ENCODE results near the gene REV1.
"Not testable (repeated sequence)": the region's sequence is repeated elsewhere in the genome, so short reads cannot be mapped to it uniquely, and the experiment has no call there.

REV1 gene

GRCh38 chr2:99487906-99488305 is 1.9 kb downstream of the REV1 start:
- in situ Hi-C loops (cut with MboI; ENCODE audit: low sequenced_read_pairs) = no loop called here

- in situ Hi-C loops (cut with MboI; ENCODE audit: low sequenced_read_pairs) = no loop called here
These were observed 4.0 kb downstream of the REV1 start for GRCh38 chr2:99485824-99486223.

GRCh38 chr2:99485411-99485810 is 4.4 kb downstream of the REV1 start:
- in situ Hi-C loops (cut with MboI; ENCODE audit: low sequenced_read_pairs) = no loop called here

DNA sequence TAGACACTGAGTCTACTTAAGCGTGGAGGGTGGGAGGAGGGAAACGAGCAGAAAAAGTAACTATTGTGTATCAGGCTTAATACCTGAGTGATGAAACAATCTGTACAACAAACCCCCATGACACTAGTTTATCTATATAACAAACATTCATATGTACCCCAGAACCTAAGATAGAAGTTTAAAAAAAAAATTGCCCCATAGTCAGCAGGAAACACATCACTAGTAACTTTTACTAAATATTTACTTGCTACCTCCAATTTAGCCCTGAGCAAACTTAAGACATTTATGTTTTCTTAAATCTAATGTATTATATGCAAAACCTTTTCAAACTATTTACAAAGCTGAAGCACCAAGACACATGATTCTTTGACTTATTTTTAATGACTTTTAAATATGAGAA is 5.6 kb downstream of the REV1 start:
- in situ Hi-C loops (cut with MboI; ENCODE audit: low sequenced_read_pairs) = no loop called here

DNA sequence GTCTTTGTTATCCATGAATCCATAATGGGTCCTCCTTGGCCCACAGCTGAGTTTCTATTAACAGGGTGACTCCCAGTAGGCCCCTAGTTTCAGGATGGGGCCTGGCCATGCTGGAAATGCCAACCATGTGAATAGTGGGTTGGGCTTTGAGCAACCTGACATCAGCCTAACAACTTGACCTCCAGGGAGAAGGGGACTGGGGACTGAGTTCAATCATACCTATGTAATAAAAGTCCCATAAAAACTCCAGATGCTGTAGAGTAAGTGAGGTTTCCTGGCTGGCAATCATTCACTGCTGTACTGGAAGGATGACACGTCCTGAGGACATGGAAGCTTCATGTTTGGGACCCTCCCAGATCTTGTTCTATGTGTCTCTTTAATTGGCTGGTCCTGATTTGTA is 7.9 kb downstream of the REV1 start:
- in situ Hi-C loops (cut with MboI; ENCODE audit: low sequenced_read_pairs) = no loop called here

DNA sequence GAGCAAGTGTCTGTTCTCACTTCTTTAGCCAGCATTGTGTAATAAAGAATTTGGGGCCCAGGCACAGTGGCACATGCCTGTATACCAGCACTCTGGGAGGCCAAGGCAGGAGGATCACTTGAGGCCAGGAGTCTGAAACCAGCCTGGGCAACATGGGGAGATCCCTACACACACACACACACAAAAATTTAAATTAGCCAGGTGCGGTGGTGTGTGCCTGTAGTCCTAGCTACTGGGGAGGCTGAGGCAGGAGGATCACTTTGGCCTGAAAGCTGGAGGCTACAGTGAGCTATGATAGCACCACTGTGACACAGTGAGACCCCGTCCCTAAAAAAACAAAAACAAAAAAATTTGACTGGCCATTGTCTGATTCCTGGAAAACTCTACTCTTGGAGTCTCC is 8.3 kb downstream of the REV1 start:
- in situ Hi-C loops (cut with MboI; ENCODE audit: low sequenced_read_pairs) = no loop called here

DNA sequence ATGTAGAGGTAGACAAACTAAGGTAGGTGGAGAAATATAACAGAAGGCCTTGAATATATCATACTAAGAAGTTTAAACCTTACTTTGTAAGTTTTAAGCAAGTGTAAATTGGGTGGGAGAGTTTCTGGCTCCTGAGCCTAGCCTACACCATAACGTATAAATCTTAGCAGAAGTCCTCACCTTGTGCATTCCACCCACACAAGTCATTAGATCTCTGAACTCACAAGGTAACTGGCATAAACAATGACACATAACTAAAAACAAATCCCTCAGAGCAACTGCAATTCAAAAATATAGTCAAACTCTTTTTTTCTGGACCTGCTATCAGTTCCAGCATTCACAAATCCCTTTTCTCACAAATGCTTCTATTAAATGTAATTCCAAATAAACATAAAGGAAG is 9.4 kb downstream of the REV1 start:
- in situ Hi-C loops (cut with MboI; ENCODE audit: low sequenced_read_pairs) = no loop called here

DNA sequence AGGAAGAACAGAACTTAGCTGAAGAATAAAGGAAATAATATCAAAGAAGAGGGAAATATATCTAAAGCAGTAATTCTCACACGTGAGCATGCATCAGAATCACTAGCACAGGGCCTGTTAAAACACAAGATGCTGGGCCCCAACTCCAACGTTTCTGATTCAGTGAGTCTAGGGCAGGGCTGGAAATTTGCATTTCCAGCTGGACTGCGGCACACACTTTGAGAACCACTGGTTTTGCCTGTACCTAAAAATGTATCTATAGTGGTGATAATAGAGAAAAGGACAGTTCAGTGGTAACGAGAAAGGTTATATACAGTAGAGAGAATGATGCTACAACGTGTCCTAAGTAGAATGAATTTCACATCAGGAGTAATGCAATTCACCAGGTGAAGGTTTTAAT is 11.2 kb downstream of the REV1 start:
- in situ Hi-C loops (cut with MboI; ENCODE audit: low sequenced_read_pairs) = no loop called here

DNA sequence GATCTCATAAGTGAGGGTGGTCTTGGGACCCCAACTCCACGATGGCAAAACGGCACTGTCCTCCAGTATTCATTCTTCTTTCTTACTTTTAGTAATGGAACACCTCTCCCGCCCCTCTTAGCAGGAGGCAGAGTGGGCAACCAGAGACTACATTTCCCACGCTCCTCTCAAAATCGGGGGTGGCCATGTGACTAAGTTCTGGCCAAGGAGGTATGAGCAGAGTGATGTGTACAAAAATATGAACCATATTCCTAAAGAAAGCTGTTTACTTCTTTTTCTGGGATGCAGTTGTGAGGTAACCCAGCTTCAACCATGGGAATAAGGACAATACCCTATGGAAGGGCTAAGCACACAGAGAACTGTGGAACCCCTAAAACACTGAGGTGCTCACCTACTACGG is 12.8 kb downstream of the REV1 start:
- in situ Hi-C loops (cut with MboI; ENCODE audit: low sequenced_read_pairs) = no loop called here

DNA sequence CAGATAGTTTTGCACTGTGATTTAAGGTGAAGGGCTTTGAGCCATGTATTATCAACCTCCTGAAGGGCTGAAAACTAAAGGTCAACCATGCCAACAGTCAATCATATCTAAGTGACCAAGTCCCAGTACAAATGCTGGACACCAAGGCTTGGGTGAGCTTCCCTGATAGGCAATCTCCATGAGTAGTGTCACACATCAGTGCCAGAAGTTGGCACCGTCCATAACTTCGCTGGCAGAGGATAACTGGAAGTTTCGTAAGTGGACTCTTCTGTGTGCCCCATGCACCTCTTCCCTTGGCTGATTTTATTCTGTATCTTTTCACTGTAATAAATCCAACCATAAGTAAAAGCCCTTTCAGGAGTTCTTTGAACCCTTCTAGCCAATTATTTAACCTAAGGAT is 13.2 kb downstream of the REV1 start:
- in situ Hi-C loops (cut with MboI; ENCODE audit: low sequenced_read_pairs) = no loop called here

DNA sequence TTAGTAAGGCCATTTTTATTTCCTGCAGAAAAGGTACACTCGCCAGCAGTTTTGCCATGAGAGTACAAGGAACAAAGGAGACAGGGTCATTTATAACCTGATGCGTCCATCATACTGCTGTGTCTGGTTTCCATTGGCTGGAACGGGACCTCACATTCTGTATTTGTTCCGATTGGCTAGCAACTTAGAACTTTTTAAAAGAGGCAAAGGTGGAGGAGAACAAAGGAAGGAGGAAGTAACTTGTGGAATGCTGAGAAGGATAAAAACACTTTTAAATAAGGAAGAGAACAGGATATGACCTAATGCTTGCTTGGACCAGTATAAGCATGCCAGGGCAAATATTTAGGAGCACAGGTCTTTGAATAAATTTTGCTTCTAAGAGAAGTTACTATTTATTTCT is 14.7 kb downstream of the REV1 start:
- in situ Hi-C loops (cut with MboI; ENCODE audit: low sequenced_read_pairs) = not testable (repeated sequence)

DNA sequence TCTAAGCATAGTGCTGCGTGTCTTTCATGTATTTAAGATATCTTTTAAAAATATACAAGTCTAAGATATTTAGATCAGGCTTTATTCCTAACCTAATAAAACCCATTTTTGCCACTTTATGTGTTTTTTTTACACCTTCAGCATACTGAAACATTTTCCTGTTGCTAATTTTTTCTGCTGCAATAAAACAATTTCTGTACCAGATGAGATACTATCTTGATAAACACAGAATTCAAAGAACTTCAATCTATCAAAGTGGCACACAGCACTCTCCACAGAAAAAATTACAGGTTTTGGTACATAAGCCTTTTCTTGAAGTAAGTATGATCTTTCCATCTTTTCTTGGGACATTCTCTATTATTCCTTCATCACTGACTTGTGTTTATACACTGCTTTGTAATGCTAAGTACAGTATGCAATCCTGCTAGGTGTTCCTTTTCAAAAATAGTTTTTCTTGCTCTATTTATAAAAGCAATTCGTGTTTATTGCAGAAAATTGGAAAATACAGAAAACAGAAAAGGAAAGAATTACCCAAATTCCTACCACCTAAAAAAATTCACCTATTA is 16.2 kb downstream of the REV1 start:
- in situ Hi-C loops (cut with MboI; ENCODE audit: low sequenced_read_pairs) = no loop called here

- in situ Hi-C loops (cut with MboI; ENCODE audit: low sequenced_read_pairs) = no loop called here
These were observed 17.2 kb downstream of the REV1 start for GRCh38 chr2:99472600-99472960.

DNA sequence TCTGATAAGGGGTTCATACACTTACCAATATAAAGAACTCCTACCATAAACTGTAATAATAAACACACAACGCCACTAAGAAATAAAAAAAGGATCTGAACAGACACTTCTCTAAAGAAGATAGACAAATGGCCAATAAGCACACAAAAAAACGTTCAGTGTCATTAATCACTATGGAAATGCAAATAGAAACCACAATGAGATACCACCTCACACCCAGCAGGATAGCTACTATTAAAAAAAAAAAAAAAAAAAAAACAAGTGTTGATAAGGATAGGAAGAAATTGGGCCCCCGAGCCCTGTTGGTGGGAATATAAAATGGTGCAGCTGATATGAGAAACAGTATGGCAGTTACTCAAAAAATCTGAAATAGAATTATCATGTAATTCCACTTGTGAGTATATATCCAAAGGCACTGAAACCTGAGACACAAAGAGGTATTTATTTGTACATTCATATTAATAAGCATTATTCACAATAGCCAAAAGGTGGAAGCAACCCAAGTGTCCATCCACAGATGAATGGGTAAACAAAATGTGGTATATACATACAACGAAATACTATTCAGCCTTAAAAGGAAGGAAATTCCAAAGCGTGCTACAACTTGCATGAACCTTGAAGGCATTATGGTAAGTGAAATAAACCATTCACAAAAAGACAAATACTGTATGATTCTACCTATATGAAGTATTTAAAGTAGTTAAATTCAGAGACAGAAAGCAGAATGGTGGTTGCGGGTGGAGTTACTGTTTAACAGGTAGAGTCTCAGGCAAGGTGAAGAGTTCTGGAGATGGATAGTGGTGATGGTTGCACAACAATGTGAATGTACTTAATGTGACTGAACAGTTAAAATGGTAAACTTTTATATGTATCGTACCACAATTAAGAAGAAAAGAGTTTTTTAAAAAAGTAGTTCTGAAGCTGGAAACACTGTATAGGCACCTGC is 17.9 kb downstream of the REV1 start:
- in situ Hi-C loops (cut with MboI; ENCODE audit: low sequenced_read_pairs) = no loop called here

- in situ Hi-C loops (cut with MboI; ENCODE audit: low sequenced_read_pairs) = no loop called here
These were observed 18.9 kb downstream of the REV1 start for GRCh38 chr2:99470957-99471356.

GRCh38 chr2:99470459-99470858 is 19.4 kb downstream of the REV1 start:
- in situ Hi-C loops (cut with MboI; ENCODE audit: low sequenced_read_pairs) = not testable (repeated sequence)

DNA sequence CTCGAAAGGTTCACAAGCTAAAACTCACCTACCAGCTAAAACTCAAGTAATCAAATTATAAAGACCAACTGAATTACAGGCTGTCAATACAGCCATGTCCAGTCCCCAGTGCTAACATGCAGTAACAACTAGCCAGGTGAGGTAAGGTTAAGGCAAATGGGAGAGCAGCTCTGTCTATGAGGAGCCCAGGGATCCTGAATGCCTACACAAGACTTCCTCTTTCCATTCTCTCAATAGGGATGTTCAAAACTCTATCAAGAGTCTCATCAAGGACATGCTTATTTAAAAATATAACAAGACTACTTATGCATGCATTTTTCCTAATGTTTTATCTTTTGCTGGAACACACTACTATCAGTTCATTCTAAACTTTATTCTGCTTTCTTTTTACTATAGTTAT is 20.4 kb downstream of the REV1 start:
- in situ Hi-C loops (cut with MboI; ENCODE audit: low sequenced_read_pairs) = no loop called here

DNA sequence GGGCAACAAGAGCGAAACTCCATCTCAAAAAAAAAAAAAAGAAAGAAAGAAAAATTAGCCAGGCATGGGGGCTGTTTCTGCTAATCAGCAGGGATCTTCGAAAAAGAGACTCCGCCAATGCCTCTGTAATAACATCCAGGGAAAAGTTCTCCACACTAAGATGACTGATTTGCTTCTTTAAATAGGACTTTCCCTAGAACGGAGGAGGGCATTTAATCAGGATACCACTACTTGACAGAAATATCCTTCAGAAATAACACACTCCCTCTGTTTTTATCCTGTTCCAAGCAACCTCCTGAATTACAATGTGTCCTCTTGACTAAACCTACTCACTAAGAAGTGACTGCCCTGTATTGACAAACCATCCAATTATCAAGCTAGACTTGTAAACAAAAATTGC is 21.7 kb downstream of the REV1 start:
- in situ Hi-C loops (cut with MboI; ENCODE audit: low sequenced_read_pairs) = no loop called here

- in situ Hi-C loops (cut with MboI; ENCODE audit: low sequenced_read_pairs) = no loop called here
These were observed 22.4 kb downstream of the REV1 start for GRCh38 chr2:99467390-99467789.

DNA sequence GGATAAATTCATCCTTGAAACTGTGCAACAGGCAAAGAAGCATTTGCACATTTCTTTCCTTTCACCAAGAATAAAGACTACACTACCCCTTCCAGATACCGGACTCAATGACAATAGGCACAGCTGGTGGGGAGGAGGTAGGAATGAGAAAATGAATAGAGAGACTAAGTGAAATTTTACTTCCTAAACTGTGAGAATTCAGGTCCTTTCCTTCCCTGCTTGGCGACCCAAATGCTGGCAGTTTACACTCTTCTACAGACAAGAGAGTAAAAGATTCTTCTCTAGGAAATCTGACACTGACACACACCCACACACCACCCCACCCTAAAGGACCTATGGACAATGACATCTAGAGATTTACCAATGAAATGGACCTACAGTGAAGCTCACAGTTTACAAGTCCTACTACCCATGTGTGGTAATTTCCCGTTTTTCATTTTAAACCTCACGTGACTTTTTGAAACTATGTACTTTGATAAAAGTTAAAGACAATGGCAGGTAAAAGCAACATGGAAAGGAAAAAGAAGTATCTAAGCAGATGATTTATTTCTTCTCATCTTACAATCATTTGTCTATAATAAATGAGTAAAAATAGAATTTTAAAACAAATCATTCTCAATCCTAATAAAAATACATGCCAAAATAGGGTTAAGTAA is 27.9 kb downstream of the REV1 start:
- in situ Hi-C loops (cut with MboI; ENCODE audit: low sequenced_read_pairs) = no loop called here

GRCh38 chr2:99458529-99458928 is 31.3 kb downstream of the REV1 start:
- in situ Hi-C loops (cut with MboI; ENCODE audit: low sequenced_read_pairs) = no loop called here

DNA sequence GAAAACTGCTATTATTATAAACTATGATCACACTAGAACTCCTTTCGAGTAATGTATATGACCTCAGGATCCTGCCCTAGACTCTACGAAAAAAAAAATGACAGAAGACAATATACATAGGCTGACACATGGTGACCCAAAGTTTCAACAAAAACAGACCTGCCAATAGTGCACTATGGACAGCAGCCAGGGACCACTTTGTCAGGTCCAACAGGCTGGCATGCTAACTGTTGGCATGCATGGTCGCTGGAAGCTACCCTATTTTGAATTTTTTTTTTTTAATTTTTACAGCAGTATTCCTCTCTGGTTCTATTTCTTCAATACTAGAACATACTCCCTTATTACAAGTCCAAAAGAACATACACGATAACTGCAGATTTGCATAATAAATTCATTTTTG is 38.1 kb downstream of the REV1 start:
- in situ Hi-C loops (cut with MboI; ENCODE audit: low sequenced_read_pairs) = no loop called here
